ENCODE data around the gene NEK8. TPM values are rescaled to one million over a fixed set of nuclear protein-coding genes. Genes with fewer than 3 reads are reported as not detected.

The NEK8 gene
- total RNA-seq, 2 donors from 2014 or later, result 5.1 to 13.2 TPM

GRCh38 chr17:28686296-28686695 is 42.3 kb upstream of the NEK8 start:
- no peak overlapping the region for H3K27ac ChIP-seq
- TF ChIP-seq POLR2A (IDR thresholded peaks at IDR 0.05) (no peak), POLR2AphosphoS5 (IDR thresholded peaks at IDR 0.05) (no peak)
- TF ChIP-seq, protein P1, sequence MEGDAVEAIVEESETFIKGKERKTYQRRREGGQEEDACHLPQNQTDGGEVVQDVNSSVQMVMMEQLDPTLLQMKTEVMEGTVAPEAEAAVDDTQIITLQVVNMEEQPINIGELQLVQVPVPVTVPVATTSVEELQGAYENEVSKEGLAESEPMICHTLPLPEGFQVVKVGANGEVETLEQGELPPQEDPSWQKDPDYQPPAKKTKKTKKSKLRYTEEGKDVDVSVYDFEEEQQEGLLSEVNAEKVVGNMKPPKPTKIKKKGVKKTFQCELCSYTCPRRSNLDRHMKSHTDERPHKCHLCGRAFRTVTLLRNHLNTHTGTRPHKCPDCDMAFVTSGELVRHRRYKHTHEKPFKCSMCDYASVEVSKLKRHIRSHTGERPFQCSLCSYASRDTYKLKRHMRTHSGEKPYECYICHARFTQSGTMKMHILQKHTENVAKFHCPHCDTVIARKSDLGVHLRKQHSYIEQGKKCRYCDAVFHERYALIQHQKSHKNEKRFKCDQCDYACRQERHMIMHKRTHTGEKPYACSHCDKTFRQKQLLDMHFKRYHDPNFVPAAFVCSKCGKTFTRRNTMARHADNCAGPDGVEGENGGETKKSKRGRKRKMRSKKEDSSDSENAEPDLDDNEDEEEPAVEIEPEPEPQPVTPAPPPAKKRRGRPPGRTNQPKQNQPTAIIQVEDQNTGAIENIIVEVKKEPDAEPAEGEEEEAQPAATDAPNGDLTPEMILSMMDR (IDR thresholded peaks at IDR 0.05), result no peak
- DNase-seq (ENCODE audit: low spot score), result no peak
- no peaks in the 10 kb centered on the region for H3K27me3 ChIP-seq (replicated peaks; ENCODE audit: insufficient read depth)
- intact Hi-C loops (cut with DNase I), result loop anchor here (10.0 kb wide), 1 partner anchor 59 kb away; the partner anchor contains the start of gene TRAF4
- H3K4me1 ChIP-seq (replicated peaks), result no peaks in the 10 kb centered on the region
- 85% methylated on average over 4 of the region's 4 CpGs for WGBS
- no peak overlapping the region for H3K4me3 ChIP-seq
- peaks cover 44 to 69% of the 10 kb centered on the region in 2 donors for H3K36me3 ChIP-seq
- H3K9me3 ChIP-seq, result no peaks in the 10 kb centered on the region

- Histone ChIP-seq H3K9me3 (no peaks in the 10 kb centered on the region), H3K4me3 (no peak overlapping the region), H3K27ac (no peak overlapping the region), H3K36me3 (peaks cover 33 to 49% of the 10 kb centered on the region in 2 donors), H3K4me1 (replicated peaks) (no peaks in the 10 kb centered on the region), H3K27me3 (replicated peaks; ENCODE audit: insufficient read depth) (no peaks in the 10 kb centered on the region)
- TF ChIP-seq POLR2A (IDR thresholded peaks at IDR 0.05) (no peak), POLR2AphosphoS5 (IDR thresholded peaks at IDR 0.05) (no peak)
- TF ChIP-seq, protein P1 (IDR thresholded peaks at IDR 0.05), result no peak
- WGBS, result 92% methylated on average over 4 of the region's 4 CpGs
- no peak for DNase-seq (ENCODE audit: low spot score)
- intact Hi-C loops (cut with DNase I), result loop anchor here (10.0 kb wide), 1 partner anchor 56 kb away; the partner anchor contains the start of gene TRAF4
Observed at GRCh38 chr17:28688481-28688880, 40.1 kb upstream of the NEK8 start.

DNA sequence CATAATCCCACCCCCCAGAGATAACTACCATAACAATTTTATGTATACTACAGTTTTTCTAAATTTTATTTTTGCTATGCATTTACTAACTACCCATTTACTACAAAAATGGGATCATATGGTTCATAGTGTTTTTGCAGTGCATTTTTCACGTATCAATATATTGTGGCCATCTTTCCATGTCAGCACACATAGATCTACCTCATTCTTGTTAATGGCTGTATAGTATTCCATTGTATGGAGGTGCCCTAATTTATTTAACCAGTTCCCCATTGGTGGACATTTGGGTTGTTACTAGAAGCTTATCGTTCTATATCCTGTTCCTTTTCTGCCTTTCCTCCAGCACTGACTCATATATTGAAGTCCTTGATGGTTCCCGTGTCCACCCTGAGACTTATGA is 39.6 kb upstream of the NEK8 start:
- no peak for TF ChIP-seq POLR2A (IDR thresholded peaks at IDR 0.05)

DNA sequence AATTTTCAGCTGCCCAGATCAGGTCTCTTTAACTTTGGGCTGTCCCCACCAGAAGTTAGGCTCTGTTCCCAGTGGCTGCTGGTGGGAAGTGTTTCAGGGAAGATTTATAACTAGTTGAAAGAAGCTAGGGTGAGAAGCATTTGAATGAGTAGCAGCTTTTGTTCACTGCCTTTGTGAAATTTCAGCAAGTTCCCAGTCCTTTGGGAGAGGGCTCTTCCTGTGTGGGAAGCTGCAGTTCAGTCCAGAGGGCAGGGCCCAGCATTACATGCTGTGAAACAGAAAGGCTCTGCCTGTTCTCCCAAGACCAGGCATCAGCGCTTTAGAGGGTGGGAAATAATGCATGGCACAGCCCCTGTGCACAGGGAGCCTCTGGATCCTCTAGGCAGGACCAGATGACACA is 34.7 kb upstream of the NEK8 start:
- H3K4me3 ChIP-seq, result no peak overlapping the region
- H3K27me3 ChIP-seq (replicated peaks; ENCODE audit: insufficient read depth), result no peaks in the 10 kb centered on the region
- intact Hi-C loops (cut with DNase I), result no loop called here
- 88% methylated on average over 1 of the region's 1 CpG for WGBS
- peaks cover 38 to 41% of the 10 kb centered on the region in 2 donors for H3K36me3 ChIP-seq
- TF ChIP-seq, protein P1 (IDR thresholded peaks at IDR 0.05), result no peak
- TF ChIP-seq POLR2AphosphoS5 (IDR thresholded peaks at IDR 0.05), result no peak
- no peaks in the 10 kb centered on the region for H3K4me1 ChIP-seq (replicated peaks)
- no peak for DNase-seq (ENCODE audit: low spot score)
- H3K9me3 ChIP-seq, result no peaks in the 10 kb centered on the region
- no peak overlapping the region for H3K27ac ChIP-seq

More for the DNA sequence above, 39.6 kb upstream of the NEK8 start:
- Histone ChIP-seq H3K36me3 (peaks cover 33 to 46% of the 10 kb centered on the region in 2 donors), H3K4me3 (no peak overlapping the region), H3K4me1 (replicated peaks) (no peaks in the 10 kb centered on the region), H3K9me3 (no peaks in the 10 kb centered on the region), H3K27ac (no peak overlapping the region), H3K27me3 (replicated peaks; ENCODE audit: insufficient read depth) (no peaks in the 10 kb centered on the region)
- intact Hi-C loops (cut with DNase I), result loop anchor here (10.0 kb wide), 1 partner anchor 56 kb away; the partner anchor contains the start of gene TRAF4
- DNase-seq (ENCODE audit: low spot score), result no peak
- WGBS, result 96% methylated on average over 3 of the region's 3 CpGs

GRCh38 chr17:28698253-28698941 is 30.2 kb upstream of the NEK8 start:
- intact Hi-C loops (cut with DNase I), result no loop called here
- WGBS, result 79% methylated on average over 6 of the region's 6 CpGs
- no peaks in the 10 kb centered on the region for H3K4me1 ChIP-seq (replicated peaks)
- no peaks in the 10 kb centered on the region for H3K27me3 ChIP-seq (replicated peaks; ENCODE audit: insufficient read depth)
- DNase-seq (ENCODE audit: low spot score), result no peak
- TF ChIP-seq, protein P1 (IDR thresholded peaks at IDR 0.05), result no peak
- TF ChIP-seq POLR2A (IDR thresholded peaks at IDR 0.05), result no peak
- TF ChIP-seq POLR2AphosphoS5 (IDR thresholded peaks at IDR 0.05), result no peak
- H3K27ac ChIP-seq, result no peak overlapping the region
- peaks cover 42 to 45% of the 10 kb centered on the region in 2 donors for H3K36me3 ChIP-seq
- no peak overlapping the region for H3K4me3 ChIP-seq
- no peaks in the 10 kb centered on the region for H3K9me3 ChIP-seq

Measured in prostate gland (tissue), 2 donors.